Sciatic nerve (tissue), 2 donors: ENCODE results near the gene CLINT1. TPM values are rescaled to one million over a fixed set of nuclear protein-coding genes. Genes with fewer than 3 reads are reported as not detected.
A peak's percentile ranks its signal among the peaks of the same experiment; 100 is the strongest.

Source experiments
- ATAC-seq: fragments of 200-7000 bp; cut with Tn5 transposase; one replicate; pipeline ENCODE4 v1.9.1; 2020; ENCODE audit warnings: mild to moderate bottlenecking, moderate library complexity
- DNase-seq: peaks from one replicate; pipeline ENCODE4 v3.0.0-alpha.2; 2020; ENCODE audit warnings: low spot score
- intact Hi-C: fragments of 100-400 bp; cut with DNase I; formaldehyde crosslinking; loops from one replicate; pipeline ENCODE4 v1.14.2; 2022
- total RNA-seq: library from RNA; stranded (reverse); fragmentation: NEBNext Ultra II Directional; extraction: Animal tissue kit (Norgen Biotek cat#: 25700); gene quantifications from one replicate; pipeline ENCODE4 v1.2.1, GENCODE V29; 2021
- donor health status: DM: no; HTN: no; CAD: no.
- donor health status: DM: no; HTN: no; CAD: no.

CLINT1 gene
- total RNA-seq, 1 donor from 2014 or later, result 52.9 TPM

- ATAC-seq (no peak), DNase-seq (no peak)
- intact Hi-C loops, result no loop called here
These were observed 80.7 kb downstream of the CLINT1 start for GRCh38 chr5:157778121-157778805.

GRCh38 chr5:157772127-157772526 lies 86.8 kb downstream of the CLINT1 start:
- ATAC-seq (no peak), DNase-seq (no peak)
- intact Hi-C loops, result no loop called here

GRCh38 chr5:157770665-157771064 lies 88.3 kb downstream of the CLINT1 start:
- ATAC-seq, result no peak
- intact Hi-C loops, result no loop called here
- no peak for DNase-seq

GRCh38 chr5:157767689-157768088 lies 91.3 kb downstream of the CLINT1 start:
- no peak for DNase-seq
- intact Hi-C loops, result no loop called here
- no peak for ATAC-seq

- ATAC-seq (no peak), DNase-seq (no peak)
- intact Hi-C loops, result no loop called here
These were observed 92.0 kb downstream of the CLINT1 start for GRCh38 chr5:157766902-157767301.

GRCh38 chr5:157766442-157766841 lies 92.5 kb downstream of the CLINT1 start:
- ATAC-seq, result no peak
- DNase-seq, result no peak
- intact Hi-C loops, result no loop called here

- no peak for DNase-seq
- intact Hi-C loops, result no loop called here
- ATAC-seq, result no peak
These were observed 94.4 kb downstream of the CLINT1 start for GRCh38 chr5:157764531-157764930.

- ATAC-seq (peak; percentile 89), DNase-seq (no peak)
- intact Hi-C loops, result no loop called here
These were observed 97.0 kb downstream of the CLINT1 start for GRCh38 chr5:157761690-157762621.

GRCh38 chr5:157758706-157759105 lies 100.2 kb downstream of the CLINT1 start:
- intact Hi-C loops, result loop anchor here (1.0 kb wide), 1 partner anchor 9 kb away; no protein-coding TSS in a partner anchor
- DNase-seq (no peak), ATAC-seq (no peak)

- intact Hi-C loops, result no loop called here
These were observed 102.8 kb downstream of the CLINT1 start for GRCh38 chr5:157756122-157756521.

GRCh38 chr5:157750320-157750719 lies 108.6 kb downstream of the CLINT1 start:
- DNase-seq (no peak), ATAC-seq (no peak)
- intact Hi-C loops, result no loop called here

More at GRCh38 chr5:157756122-157756521, 102.8 kb downstream of the CLINT1 start:
- DNase-seq (no peak), ATAC-seq (no peak)

- intact Hi-C loops, result loop anchor here (1.0 kb wide), 1 partner anchor 9 kb away; no protein-coding TSS in a partner anchor
- no peak for DNase-seq
- no peak for ATAC-seq
These were observed 109.5 kb downstream of the CLINT1 start for GRCh38 chr5:157749462-157749799.

GRCh38 chr5:157748760-157749461 lies 110.0 kb downstream of the CLINT1 start:
- ATAC-seq (no peak), DNase-seq (no peak)
- intact Hi-C loops, result loop anchor here (1.0 kb wide), 1 partner anchor 9 kb away; no protein-coding TSS in a partner anchor

GRCh38 chr5:157747766-157748700 lies 110.9 kb downstream of the CLINT1 start:
- DNase-seq (no peak), ATAC-seq (no peak)
- intact Hi-C loops, result no loop called here

GRCh38 chr5:157747173-157747740 lies 111.7 kb downstream of the CLINT1 start:
- ATAC-seq, result no peak
- intact Hi-C loops, result no loop called here
- no peak for DNase-seq

GRCh38 chr5:157745041-157745456 lies 113.9 kb downstream of the CLINT1 start:
- DNase-seq (no peak), ATAC-seq (no peak)
- intact Hi-C loops, result no loop called here

- ATAC-seq, result peak; percentile 9
These were observed 114.6 kb downstream of the CLINT1 start for GRCh38 chr5:157744051-157745011.

More at GRCh38 chr5:157744051-157745011, 114.6 kb downstream of the CLINT1 start:
- no peak for DNase-seq
- intact Hi-C loops, result no loop called here
